SU-DHL-6 (cell line): Measurements from ENCODE around the gene NEURL4.

Experiments
- EZH2phosphoT487 ChIP-seq: fragments of 200-600 bp; sonication (generic), shearing (Covaris generic); conservative IDR thresholded peaks from 2 replicates; pipeline ENCODE4 v1.6.1; 2018; ENCODE audit warnings: mild to moderate bottlenecking, antibody characterized with exemption, low read length, moderate library complexity, mixed read lengths
- TF ChIP-seq, protein P1 (sequence below): fragments of 200-600 bp; sonication (generic); IDR thresholded peaks from one replicate; pipeline ENCODE4 v1.5.1; 2017; ENCODE audit warnings: antibody characterized with exemption, mild to moderate bottlenecking, low read length, moderate library complexity; ENCODE audit not compliant: insufficient read depth, poor library complexity, severe bottlenecking

DNA sequence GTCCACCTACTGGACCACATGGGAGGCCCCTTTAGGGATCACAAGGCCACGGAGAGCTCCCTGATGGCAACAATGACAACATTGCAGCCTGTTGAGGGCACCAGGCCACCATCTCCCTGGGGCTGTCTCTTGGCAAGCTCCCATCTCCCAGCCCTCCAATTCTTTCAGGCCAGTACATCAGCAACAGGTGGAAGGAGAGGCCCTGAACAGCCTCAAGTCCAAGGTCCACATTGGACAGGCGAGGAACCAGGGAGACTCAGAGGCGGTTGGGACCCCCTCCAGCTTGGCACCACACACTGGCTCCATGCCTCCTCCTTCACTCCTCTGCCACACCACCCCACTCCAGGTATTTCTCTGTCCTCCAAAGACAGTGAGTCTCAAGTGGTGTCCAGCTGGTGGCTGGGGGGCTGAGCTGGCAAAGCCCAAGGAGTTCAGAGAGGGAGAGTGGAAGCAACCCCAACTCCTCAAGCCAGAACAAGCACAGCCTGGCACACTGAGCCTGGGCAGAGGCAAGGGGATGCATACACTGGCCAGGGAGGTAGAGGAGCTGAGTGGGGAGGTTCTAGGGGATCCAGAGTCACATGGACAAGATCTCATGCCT is 5.9 kb upstream of the NEURL4 start:
- no peak for TF ChIP-seq EZH2phosphoT487
- TF ChIP-seq, protein P1, sequence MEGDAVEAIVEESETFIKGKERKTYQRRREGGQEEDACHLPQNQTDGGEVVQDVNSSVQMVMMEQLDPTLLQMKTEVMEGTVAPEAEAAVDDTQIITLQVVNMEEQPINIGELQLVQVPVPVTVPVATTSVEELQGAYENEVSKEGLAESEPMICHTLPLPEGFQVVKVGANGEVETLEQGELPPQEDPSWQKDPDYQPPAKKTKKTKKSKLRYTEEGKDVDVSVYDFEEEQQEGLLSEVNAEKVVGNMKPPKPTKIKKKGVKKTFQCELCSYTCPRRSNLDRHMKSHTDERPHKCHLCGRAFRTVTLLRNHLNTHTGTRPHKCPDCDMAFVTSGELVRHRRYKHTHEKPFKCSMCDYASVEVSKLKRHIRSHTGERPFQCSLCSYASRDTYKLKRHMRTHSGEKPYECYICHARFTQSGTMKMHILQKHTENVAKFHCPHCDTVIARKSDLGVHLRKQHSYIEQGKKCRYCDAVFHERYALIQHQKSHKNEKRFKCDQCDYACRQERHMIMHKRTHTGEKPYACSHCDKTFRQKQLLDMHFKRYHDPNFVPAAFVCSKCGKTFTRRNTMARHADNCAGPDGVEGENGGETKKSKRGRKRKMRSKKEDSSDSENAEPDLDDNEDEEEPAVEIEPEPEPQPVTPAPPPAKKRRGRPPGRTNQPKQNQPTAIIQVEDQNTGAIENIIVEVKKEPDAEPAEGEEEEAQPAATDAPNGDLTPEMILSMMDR = no peak
